ENCODE results near the gene ZNF79. TPM values are rescaled to one million over a fixed set of nuclear protein-coding genes. Genes with fewer than 3 reads are reported as not detected.

ZNF79 gene
- 21.7 and 23.1 TPM in 2 replicates for total RNA-seq

- DNase-seq (ENCODE audit: low spot score): peak; percentile 92
- Mint-ChIP-seq H3K27me3 (ENCODE audit: insufficient read depth) (peaks cover 3% of the 10 kb centered on the region), H3K9me3 (no peaks in the 10 kb centered on the region), H3K36me3 (ENCODE audit: low read depth) (peaks cover 31% of the 10 kb centered on the region), H3K27ac (peak within 1 kb of the TSS; percentile 97), H3K4me1 (ENCODE audit: low read depth) (peaks cover 59% of the 10 kb centered on the region), H3K4me3 (peak within 1 kb of the TSS; percentile 99)
- intact Hi-C loops (cut with micrococcal nuclease): loop anchor here (1.0 to 10.0 kb wide), 6 partner anchors 27 to 439 kb away; partner anchors contain the start of genes LRSAM1, RPL12 and SH2D3C
Measured at GRCh38 chr9:127423934-127424675, at the start of gene ZNF79. ZNF79 (plus strand) TSS chr9:127424382; CDS start chr9:127424788, 406 bp downstream.

- H3K27ac Mint-ChIP-seq: no peak overlapping the region
- intact Hi-C loops (cut with micrococcal nuclease): loop anchor here (5.0 kb wide), 1 partner anchor 632 kb away; no protein-coding TSS in a partner anchor
- no peak for DNase-seq (ENCODE audit: low spot score)
- no peaks in the 10 kb centered on the region for H3K36me3 Mint-ChIP-seq (ENCODE audit: low read depth)
- no peaks in the 10 kb centered on the region for H3K4me1 Mint-ChIP-seq (ENCODE audit: low read depth)
- no peak overlapping the region for H3K4me3 Mint-ChIP-seq
- peaks cover 6% of the 10 kb centered on the region for H3K9me3 Mint-ChIP-seq
- peaks cover 55% of the 10 kb centered on the region for H3K27me3 Mint-ChIP-seq (ENCODE audit: insufficient read depth)
Measured at GRCh38 chr9:127380479-127380878, 43.7 kb upstream of the ZNF79 start.

DNA sequence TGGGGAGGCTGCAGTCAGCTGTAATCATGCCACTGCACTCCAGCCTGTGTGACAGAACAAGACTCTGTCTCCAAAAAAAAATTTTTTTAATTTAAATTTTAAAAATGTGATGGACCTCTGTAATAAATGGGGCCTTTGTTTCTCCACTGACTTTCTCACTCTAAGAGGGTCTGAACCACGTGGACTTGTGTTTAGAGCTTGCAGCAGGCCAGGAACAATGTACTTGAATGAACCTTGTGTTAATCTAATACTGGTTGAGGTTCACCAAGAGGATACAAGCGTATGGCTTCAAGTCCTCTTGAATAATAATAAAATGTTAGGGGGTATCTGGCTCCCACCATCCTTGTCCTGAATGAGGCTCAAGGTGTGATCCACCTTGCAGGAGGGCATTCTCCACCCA lies 41.6 kb upstream of the ZNF79 start:
- intact Hi-C loops (cut with micrococcal nuclease): loop anchor here (5.0 kb wide), 1 partner anchor 630 kb away; no protein-coding TSS in a partner anchor
- H3K4me3 Mint-ChIP-seq: no peak overlapping the region
- peaks cover 61% of the 10 kb centered on the region for H3K27me3 Mint-ChIP-seq (ENCODE audit: insufficient read depth)
- no peaks in the 10 kb centered on the region for H3K36me3 Mint-ChIP-seq (ENCODE audit: low read depth)
- peaks cover 6% of the 10 kb centered on the region for H3K9me3 Mint-ChIP-seq
- peaks cover 5% of the 10 kb centered on the region for H3K4me1 Mint-ChIP-seq (ENCODE audit: low read depth)
- H3K27ac Mint-ChIP-seq: no peak overlapping the region
- DNase-seq (ENCODE audit: low spot score): no peak

DNA sequence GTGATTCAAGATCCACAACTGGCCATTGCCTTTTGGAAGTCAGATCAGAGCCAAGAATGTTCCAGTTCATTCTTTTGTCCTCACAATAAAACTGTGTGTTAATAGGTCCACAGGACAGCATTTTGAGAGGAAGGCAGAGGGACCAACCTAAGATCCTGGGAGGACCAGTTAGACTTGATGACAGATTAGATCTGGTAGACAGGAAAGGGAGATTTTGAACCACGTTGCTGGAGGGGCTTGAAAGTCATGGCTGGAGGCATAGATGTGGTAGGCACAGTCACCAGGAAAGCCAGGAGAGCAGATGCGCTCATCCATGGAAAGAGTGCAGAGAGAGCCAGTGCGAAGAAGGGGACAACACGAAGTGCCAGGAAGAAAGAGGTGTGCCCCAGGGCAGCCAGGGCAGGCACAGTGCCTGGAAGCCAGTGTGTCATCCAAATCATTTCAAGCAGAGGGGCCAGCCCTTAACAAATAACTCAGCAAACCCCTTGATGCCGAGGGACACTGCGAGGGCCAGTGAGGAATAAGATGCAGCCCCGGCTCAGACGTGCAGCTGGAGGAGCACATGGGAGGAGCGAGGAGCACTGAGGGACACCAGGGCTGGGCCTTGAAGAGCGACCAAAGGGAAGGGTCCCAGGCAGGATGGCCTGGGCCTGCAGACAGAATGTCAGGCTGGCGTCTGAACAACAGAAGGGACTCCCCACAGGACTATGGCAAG lies 40.0 kb upstream of the ZNF79 start:
- intact Hi-C loops (cut with micrococcal nuclease): loop anchor here (5.0 kb wide), 1 partner anchor 628 kb away; no protein-coding TSS in a partner anchor
- H3K9me3 Mint-ChIP-seq: peaks cover 6% of the 10 kb centered on the region
- peaks cover 61% of the 10 kb centered on the region for H3K27me3 Mint-ChIP-seq (ENCODE audit: insufficient read depth)
- no peak overlapping the region for H3K4me3 Mint-ChIP-seq
- no peaks in the 10 kb centered on the region for H3K36me3 Mint-ChIP-seq (ENCODE audit: low read depth)
- H3K27ac Mint-ChIP-seq: no peak overlapping the region
- peaks cover 19% of the 10 kb centered on the region for H3K4me1 Mint-ChIP-seq (ENCODE audit: low read depth)
- no peak for DNase-seq (ENCODE audit: low spot score)

DNA sequence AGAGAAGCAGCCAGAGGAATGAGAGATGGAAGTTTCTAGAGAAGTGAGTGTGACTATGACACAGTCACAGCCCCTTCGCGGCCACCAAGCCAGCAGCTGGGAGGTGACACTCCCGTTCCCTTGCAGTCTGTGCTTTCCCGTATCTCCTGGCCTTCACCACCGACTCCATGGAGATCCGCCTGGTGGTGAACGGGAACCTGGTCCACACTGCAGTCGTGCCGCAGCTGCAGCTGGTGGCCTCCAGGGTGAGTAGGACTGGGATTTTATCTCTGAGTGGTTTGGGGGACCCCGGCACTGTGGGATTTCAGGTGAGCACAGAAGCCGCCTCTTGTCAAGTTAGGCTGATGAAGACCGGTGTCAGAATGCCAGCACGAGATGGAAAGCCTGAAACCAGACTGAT lies 39.3 kb upstream of the ZNF79 start:
- peaks cover 24% of the 10 kb centered on the region for H3K4me1 Mint-ChIP-seq (ENCODE audit: low read depth)
- H3K4me3 Mint-ChIP-seq: no peak overlapping the region
- H3K36me3 Mint-ChIP-seq (ENCODE audit: low read depth): no peaks in the 10 kb centered on the region
- intact Hi-C loops (cut with micrococcal nuclease): loop anchor here (5.0 kb wide), 3 partner anchors 378 to 642 kb away; no protein-coding TSS in a partner anchor
- no peak overlapping the region for H3K27ac Mint-ChIP-seq
- peaks cover 56% of the 10 kb centered on the region for H3K27me3 Mint-ChIP-seq (ENCODE audit: insufficient read depth)
- DNase-seq (ENCODE audit: low spot score): no peak
- H3K9me3 Mint-ChIP-seq: peaks cover 6% of the 10 kb centered on the region

DNA sequence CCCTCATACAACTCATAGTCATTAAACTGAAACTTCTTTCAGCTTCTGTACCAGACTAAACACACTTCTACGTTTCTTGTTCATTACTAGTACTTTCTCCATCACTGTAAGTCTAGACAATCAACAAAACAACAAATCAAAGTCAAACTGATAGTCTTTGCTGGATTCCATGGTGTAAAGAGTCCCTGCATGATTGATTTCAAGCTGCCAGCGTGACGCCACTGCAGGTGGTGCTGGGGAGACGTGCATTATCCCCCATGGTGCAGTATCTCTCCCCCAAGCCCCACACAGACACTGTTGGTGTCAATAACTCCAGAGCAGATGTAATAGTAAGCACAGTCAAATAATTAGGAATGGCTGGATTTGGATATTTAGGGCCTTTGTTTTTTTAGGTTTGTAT lies 37.9 kb upstream of the ZNF79 start:
- intact Hi-C loops (cut with micrococcal nuclease): loop anchor here (5.0 kb wide), 2 partner anchors 379 to 641 kb away; no protein-coding TSS in a partner anchor
- H3K36me3 Mint-ChIP-seq (ENCODE audit: low read depth): no peaks in the 10 kb centered on the region
- DNase-seq (ENCODE audit: low spot score): no peak
- no peak overlapping the region for H3K27ac Mint-ChIP-seq
- peaks cover 50% of the 10 kb centered on the region for H3K27me3 Mint-ChIP-seq (ENCODE audit: insufficient read depth)
- H3K4me1 Mint-ChIP-seq (ENCODE audit: low read depth): peaks cover 24% of the 10 kb centered on the region
- no peak overlapping the region for H3K4me3 Mint-ChIP-seq
- no peaks in the 10 kb centered on the region for H3K9me3 Mint-ChIP-seq

DNA sequence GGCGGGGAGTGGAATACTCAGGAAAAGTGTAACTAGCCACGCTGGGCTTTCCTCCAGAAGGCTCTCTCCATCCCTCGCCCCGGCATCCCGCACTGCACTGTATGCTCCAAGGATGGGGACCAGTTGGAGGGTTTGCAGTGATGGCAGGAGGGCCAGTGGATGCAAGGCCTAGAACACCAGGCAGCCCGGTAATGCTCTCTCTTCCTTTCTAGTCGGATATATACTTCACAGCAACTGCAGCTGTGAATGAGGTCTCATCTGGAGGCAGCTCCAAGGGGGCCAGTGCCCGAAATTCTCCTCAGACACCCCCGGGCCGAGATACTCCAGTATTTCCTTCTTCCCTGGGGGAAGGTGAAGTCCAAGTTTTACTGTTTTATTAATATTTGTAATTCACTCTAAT lies 37.2 kb upstream of the ZNF79 start:
- intact Hi-C loops (cut with micrococcal nuclease): loop anchor here (5.0 kb wide), 2 partner anchors 380 to 640 kb away; no protein-coding TSS in a partner anchor
- no peaks in the 10 kb centered on the region for H3K36me3 Mint-ChIP-seq (ENCODE audit: low read depth)
- H3K4me1 Mint-ChIP-seq (ENCODE audit: low read depth): peaks cover 24% of the 10 kb centered on the region
- H3K27ac Mint-ChIP-seq: no peak overlapping the region
- H3K27me3 Mint-ChIP-seq (ENCODE audit: insufficient read depth): peaks cover 47% of the 10 kb centered on the region
- no peak for DNase-seq (ENCODE audit: low spot score)
- H3K9me3 Mint-ChIP-seq: no peaks in the 10 kb centered on the region
- H3K4me3 Mint-ChIP-seq: no peak overlapping the region

DNA sequence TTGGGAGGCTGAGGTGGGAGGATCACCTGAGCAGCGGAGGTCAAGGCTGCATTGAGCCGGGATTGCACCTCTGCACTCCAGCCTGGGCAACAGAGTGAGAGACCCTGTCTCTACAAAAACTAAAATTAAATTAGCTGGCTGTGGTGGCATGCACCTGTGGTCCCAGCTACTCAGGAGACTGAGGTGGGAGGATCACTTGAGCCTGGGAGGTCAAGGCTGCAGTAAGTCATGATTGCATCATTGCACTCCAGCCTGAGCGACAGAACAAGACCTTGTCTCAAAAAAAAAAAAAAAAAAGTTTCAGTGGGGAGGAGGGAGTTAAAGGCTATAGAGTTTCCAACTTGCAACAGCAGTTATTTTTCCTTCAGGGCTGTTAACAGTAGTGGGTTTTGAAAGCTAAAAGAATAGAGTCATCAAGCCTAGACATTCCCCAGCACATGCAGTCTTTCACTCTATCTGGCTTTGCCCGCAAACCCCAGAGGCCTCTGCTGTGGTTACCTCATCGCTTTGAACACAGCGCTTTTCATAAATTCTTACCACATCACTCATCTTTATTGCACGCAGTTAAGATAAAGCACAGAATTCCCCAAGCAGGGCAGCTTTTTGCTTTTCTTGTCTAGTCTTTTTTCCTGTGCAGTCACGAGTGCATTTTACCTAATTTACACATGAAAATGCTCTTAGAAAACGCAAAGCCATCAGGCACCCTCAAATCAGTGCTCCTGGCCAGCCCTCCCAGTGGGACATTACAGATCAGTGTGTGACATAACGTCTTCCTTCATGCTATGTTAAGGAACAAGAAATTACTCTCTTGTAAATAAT lies 35.9 kb upstream of the ZNF79 start:
- peak overlapping the region; percentile 89 for H3K27ac Mint-ChIP-seq
- peaks cover 24% of the 10 kb centered on the region for H3K4me1 Mint-ChIP-seq (ENCODE audit: low read depth)
- H3K36me3 Mint-ChIP-seq (ENCODE audit: low read depth): no peaks in the 10 kb centered on the region
- peaks cover 51% of the 10 kb centered on the region for H3K27me3 Mint-ChIP-seq (ENCODE audit: insufficient read depth)
- peak; percentile 86 for DNase-seq (ENCODE audit: low spot score)
- H3K4me3 Mint-ChIP-seq: peak overlapping the region; percentile 37
- no peaks in the 10 kb centered on the region for H3K9me3 Mint-ChIP-seq
- intact Hi-C loops (cut with micrococcal nuclease): loop anchor here (1.0 to 5.0 kb wide), 9 partner anchors 8 to 639 kb away; partner anchors contain the start of genes LRSAM1, RPL12 and ZNF79

GRCh38 chr9:127388856-127389238 lies 35.3 kb upstream of the ZNF79 start:
- peak overlapping the region; percentile 89 for H3K27ac Mint-ChIP-seq
- no peaks in the 10 kb centered on the region for H3K9me3 Mint-ChIP-seq
- H3K27me3 Mint-ChIP-seq (ENCODE audit: insufficient read depth): peaks cover 50% of the 10 kb centered on the region
- DNase-seq (ENCODE audit: low spot score): no peak
- H3K4me1 Mint-ChIP-seq (ENCODE audit: low read depth): peaks cover 24% of the 10 kb centered on the region
- H3K4me3 Mint-ChIP-seq: peak overlapping the region; percentile 37
- intact Hi-C loops (cut with micrococcal nuclease): loop anchor here (1.0 to 5.0 kb wide), 9 partner anchors 7 to 638 kb away; partner anchors contain the start of genes LRSAM1, RPL12 and ZNF79
- H3K36me3 Mint-ChIP-seq (ENCODE audit: low read depth): no peaks in the 10 kb centered on the region

DNA sequence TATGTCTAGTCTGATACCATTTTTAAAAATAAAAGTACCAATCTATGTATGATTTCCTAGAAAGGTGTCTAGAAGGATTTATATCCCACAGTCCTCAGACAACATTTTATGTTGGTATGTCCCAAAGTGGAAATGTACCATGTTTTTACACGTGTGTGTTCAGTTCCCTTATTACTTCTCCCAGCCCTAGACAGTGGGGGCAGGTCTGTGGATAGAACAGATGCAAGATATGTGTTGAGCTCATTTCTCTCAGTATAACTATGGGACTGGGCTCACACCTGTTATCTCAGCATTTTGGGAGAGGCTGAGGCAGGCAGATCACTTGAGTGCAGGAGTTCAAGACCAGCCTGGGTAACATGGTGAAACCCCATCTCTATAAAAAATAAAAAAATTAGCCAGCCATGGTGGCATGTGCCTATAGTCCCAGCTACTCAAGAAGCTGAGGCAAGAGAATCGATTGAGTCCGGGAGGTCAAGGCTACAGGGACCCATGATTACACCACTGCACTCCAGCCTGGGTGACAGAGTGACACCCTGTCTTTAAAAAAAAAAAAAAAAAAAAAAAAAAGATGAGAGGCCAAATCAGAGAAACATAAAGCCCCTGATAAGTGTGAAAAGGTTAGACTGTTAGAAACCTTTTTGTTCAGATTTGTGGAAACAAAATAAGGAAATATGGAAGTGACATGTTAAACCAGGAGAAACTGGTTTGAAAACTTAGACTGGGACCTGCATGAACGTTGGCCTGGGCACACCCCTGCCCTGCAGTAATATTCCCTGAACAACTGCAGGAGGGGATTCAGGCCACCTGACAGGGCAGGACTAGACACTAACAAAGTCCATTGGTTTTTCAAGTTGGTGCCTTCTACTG lies 34.6 kb upstream of the ZNF79 start:
- intact Hi-C loops (cut with micrococcal nuclease): loop anchor here (2.0 to 10.0 kb wide), 7 partner anchors 61 to 638 kb away; partner anchors contain the start of genes LRSAM1 and RPL12
- Mint-ChIP-seq H3K9me3 (no peaks in the 10 kb centered on the region), H3K27me3 (ENCODE audit: insufficient read depth) (peaks cover 49% of the 10 kb centered on the region), H3K27ac (no peak overlapping the region), H3K4me1 (ENCODE audit: low read depth) (peaks cover 24% of the 10 kb centered on the region), H3K4me3 (no peak overlapping the region), H3K36me3 (ENCODE audit: low read depth) (no peaks in the 10 kb centered on the region)
- DNase-seq (ENCODE audit: low spot score): no peak

DNA sequence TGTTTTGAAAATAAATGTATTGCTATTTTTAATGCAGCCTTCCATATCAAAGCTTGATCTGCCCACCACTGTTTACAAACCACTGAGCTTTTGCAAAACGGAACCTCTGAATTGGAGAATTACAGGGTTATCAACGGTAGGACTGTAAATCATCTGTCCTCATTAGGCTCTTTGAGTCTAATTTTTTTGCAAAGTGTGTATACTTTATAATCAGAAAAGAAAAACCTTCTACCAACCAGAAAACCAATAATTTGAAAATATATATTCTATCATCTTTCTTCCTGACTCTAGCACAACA lies 34.0 kb upstream of the ZNF79 start:
- no peak overlapping the region for H3K4me3 Mint-ChIP-seq
- no peak overlapping the region for H3K27ac Mint-ChIP-seq
- peaks cover 24% of the 10 kb centered on the region for H3K4me1 Mint-ChIP-seq (ENCODE audit: low read depth)
- H3K27me3 Mint-ChIP-seq (ENCODE audit: insufficient read depth): peaks cover 48% of the 10 kb centered on the region
- no peaks in the 10 kb centered on the region for H3K9me3 Mint-ChIP-seq
- no peak for DNase-seq (ENCODE audit: low spot score)
- intact Hi-C loops (cut with micrococcal nuclease): loop anchor here (10.0 kb wide), 1 partner anchor 185 kb away; no protein-coding TSS in a partner anchor
- H3K36me3 Mint-ChIP-seq (ENCODE audit: low read depth): no peaks in the 10 kb centered on the region
